HepG2 (cell line): ENCODE results near the gene CRYGA. TPM values are rescaled to one million over a fixed set of nuclear protein-coding genes. Genes with fewer than 3 reads are reported as not detected.

ENCODE experiments used
- ARNT2 ChIP-seq: sonication (generic); formaldehyde crosslinking; IDR thresholded peaks from 2 replicates; pipeline ENCODE4 v1.8.0; 2022; ENCODE audit warnings: mild to moderate bottlenecking, low read depth, missing genetic modification reagents, moderate library complexity
- ARNTL ChIP-seq: sonication (generic); formaldehyde crosslinking; IDR thresholded peaks from 2 replicates; pipeline ENCODE4 v1.4.0; 2020; ENCODE audit warnings: mild to moderate bottlenecking, missing genetic modification reagents
- FOSL1 ChIP-seq: sonication (generic); formaldehyde crosslinking; IDR thresholded peaks from 2 replicates; pipeline ENCODE4 v1.9.0; 2021; ENCODE audit warnings: missing genetic modification reagents, borderline replicate concordance
- MAFK ChIP-seq, 2 experiments: IDR thresholded peaks in 1 of 2; conservative IDR thresholded peaks in 1 of 2; 2 replicates each; pipeline ENCODE4 v1.6.1; 2011; ENCODE audit warnings: improper control_type of control experiment in 2 of 2, low read length in 2 of 2
- MIXL1 ChIP-seq: IDR thresholded peaks from 2 replicates; pipeline ENCODE4 v1.6.1; 2016
- PCBP2 ChIP-seq: fragments of 200-400 bp; formaldehyde crosslinking; optimal IDR thresholded peaks from 2 replicates; pipeline ENCODE3; 2018; ENCODE audit warnings: low read length, low read depth; ENCODE audit not compliant: poor library complexity, severe bottlenecking
- SETDB1 ChIP-seq: sonication (generic); formaldehyde crosslinking; IDR thresholded peaks from 2 replicates; pipeline ENCODE4 v1.5.1; 2020; ENCODE audit warnings: missing genetic modification reagents, mild to moderate bottlenecking, borderline replicate concordance
- TARDBP ChIP-seq: sonication (generic); formaldehyde crosslinking; IDR thresholded peaks from 2 replicates; pipeline ENCODE4 v1.8.0; 2022; ENCODE audit warnings: mild to moderate bottlenecking, missing genetic modification reagents
- ZFP36L1 ChIP-seq: sonication (generic); formaldehyde crosslinking; IDR thresholded peaks from 2 replicates; pipeline ENCODE4 v1.8.0; 2022; ENCODE audit warnings: mild to moderate bottlenecking, missing genetic modification reagents, moderate library complexity
- ZFYVE20 ChIP-seq: sonication (generic); formaldehyde crosslinking; IDR thresholded peaks from 2 replicates; pipeline ENCODE4 v1.8.0; 2023; ENCODE audit warnings: low read depth, mild to moderate bottlenecking, moderate library complexity, missing genetic modification reagents, borderline replicate concordance
- ZNF225 ChIP-seq: sonication (generic); formaldehyde crosslinking; IDR thresholded peaks from 2 replicates; pipeline ENCODE4 v1.4.0; 2020; ENCODE audit warnings: mild to moderate bottlenecking, missing genetic modification reagents
- ZNF501 ChIP-seq: sonication (generic); formaldehyde crosslinking; IDR thresholded peaks from 2 replicates; pipeline ENCODE4 v1.5.1; 2020; ENCODE audit warnings: mild to moderate bottlenecking, moderate library complexity, missing genetic modification reagents
- ZSCAN21 ChIP-seq: sonication (generic); formaldehyde crosslinking; IDR thresholded peaks from 2 replicates; pipeline ENCODE4 v1.8.0; 2022; ENCODE audit warnings: mild to moderate bottlenecking, missing genetic modification reagents, moderate library complexity, borderline replicate concordance
- polyA plus RNA-seq, 8 experiments: library from polyadenylated mRNA; depleted of rRNA in 3 of 8; stranded (reverse) in 7 of 8; unstranded in 1 of 8; fragments of >200 nt; fragmentation: Illumina TruSeq in 4 of 8; extraction: Trizol in 4 of 8; gene quantifications; 2 replicates each; pipeline versions ENCODE4 v1.2.1 to v1.2.3, GENCODE V29; 2011 to 2016; ENCODE audit warnings: low read depth in 4 of 8, missing spikeins in 1 of 8, mixed read lengths in 1 of 8; ENCODE audit not compliant: insufficient read depth in 1 of 8
- total RNA-seq, 5 experiments: library from RNA; depleted of rRNA; stranded (reverse); fragments of >200 nt; fragmentation: Illumina TruSeq; extraction: Trizol; gene quantifications; 2 replicates each; pipeline ENCODE4 v1.2.3, GENCODE V29; 2016; ENCODE audit warnings: low read depth in 1 of 5
- TF ChIP-seq, protein P1 (sequence below): sonication (generic); formaldehyde crosslinking; IDR thresholded peaks from 2 replicates; pipeline ENCODE4 v1.4.0; 2020; ENCODE audit warnings: missing genetic modification reagents
- TF ChIP-seq, protein P2 (sequence below): sonication (generic); formaldehyde crosslinking; IDR thresholded peaks from 2 replicates; pipeline ENCODE4 v1.8.1; 2023; ENCODE audit warnings: mild to moderate bottlenecking, missing genetic modification reagents, borderline replicate concordance
- TF ChIP-seq, protein P3 (sequence below): IDR thresholded peaks from 2 replicates; pipeline ENCODE4 v1.6.1; 2018; ENCODE audit warnings: missing genetic modification reagents, mild to moderate bottlenecking, missing compliant biosample characterization
- TF ChIP-seq, protein P4 (sequence below): sonication (generic); formaldehyde crosslinking; IDR thresholded peaks from 2 replicates; pipeline ENCODE4 v1.8.0; 2022; ENCODE audit warnings: mild to moderate bottlenecking, missing genetic modification reagents, moderate library complexity
- TF ChIP-seq, protein P5 (sequence below): sonication (generic); formaldehyde crosslinking; IDR thresholded peaks from 2 replicates; pipeline ENCODE4 v1.4.0; 2020; ENCODE audit warnings: missing genetic modification reagents, borderline replicate concordance
- TF ChIP-seq, protein P6 (sequence below): sonication (generic); formaldehyde crosslinking; IDR thresholded peaks from 2 replicates; pipeline ENCODE4 v1.9.0; 2021; ENCODE audit warnings: missing genetic modification reagents, mild to moderate bottlenecking, borderline replicate concordance

CRYGA gene
- total and polyA plus RNA-seq, 2 of the 13 experiments (the other 11 are each of a cell fraction or from before 2014, with no cell fraction given): not detected

DNA sequence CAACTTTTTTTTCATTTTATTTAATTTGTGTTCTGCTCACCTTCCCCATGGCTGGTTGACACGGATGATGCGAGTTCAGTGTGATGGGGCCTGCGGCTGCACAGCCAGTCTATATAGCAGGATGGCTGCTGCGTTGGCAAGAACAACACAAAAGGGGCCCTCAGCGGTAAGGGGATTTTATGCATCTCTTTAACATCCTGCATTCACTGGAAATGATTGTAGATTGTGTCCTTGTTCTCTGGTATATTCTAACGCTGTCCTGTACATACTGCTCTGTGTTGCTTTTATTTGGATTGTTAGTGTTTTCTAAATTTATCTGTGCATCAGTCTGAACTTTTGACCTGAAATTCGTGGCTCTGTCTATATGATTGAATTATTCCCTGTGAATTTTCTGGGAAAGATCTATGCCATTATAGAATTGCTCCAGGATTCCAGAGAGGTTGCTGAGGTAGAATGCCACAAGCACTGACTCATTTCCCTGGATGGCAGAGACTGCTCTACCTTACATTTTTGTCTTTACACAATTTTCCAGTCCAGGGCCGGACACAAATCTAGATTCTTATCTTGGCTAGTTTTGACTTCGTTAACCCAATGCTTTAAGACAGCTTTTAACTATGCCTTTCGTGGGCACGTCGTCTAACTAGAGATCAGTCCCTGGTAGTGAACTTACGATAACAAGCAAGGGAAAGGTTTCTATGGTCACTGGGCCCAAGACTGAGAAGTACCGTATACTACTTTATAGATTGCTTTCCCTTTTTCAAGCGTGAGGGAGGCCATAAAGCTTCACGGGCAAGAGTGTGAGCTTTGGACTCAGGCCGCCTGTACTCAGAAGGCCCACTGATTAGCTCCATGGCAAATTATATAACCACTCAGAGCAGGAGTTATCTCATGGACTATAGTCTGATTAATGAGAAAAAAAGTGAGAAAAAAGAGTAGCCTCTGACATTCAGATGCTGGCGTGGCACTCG is 33.4 kb downstream of the CRYGA start, which contains the start of gene CRYGC (continued):
- TF ChIP-seq, protein P1, sequence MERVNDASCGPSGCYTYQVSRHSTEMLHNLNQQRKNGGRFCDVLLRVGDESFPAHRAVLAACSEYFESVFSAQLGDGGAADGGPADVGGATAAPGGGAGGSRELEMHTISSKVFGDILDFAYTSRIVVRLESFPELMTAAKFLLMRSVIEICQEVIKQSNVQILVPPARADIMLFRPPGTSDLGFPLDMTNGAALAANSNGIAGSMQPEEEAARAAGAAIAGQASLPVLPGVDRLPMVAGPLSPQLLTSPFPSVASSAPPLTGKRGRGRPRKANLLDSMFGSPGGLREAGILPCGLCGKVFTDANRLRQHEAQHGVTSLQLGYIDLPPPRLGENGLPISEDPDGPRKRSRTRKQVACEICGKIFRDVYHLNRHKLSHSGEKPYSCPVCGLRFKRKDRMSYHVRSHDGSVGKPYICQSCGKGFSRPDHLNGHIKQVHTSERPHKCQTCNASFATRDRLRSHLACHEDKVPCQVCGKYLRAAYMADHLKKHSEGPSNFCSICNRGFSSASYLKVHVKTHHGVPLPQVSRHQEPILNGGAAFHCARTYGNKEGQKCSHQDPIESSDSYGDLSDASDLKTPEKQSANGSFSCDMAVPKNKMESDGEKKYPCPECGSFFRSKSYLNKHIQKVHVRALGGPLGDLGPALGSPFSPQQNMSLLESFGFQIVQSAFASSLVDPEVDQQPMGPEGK (CRISPR knock-in tag): no peak
- TF ChIP-seq, protein P2, sequence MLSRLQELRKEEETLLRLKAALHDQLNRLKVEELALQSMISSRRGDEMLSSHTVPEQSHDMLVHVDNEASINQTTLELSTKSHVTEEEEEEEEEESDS (CRISPR knock-in tag): no peak
- TF ChIP-seq ZSCAN21: no peak
- TF ChIP-seq, protein P3, sequence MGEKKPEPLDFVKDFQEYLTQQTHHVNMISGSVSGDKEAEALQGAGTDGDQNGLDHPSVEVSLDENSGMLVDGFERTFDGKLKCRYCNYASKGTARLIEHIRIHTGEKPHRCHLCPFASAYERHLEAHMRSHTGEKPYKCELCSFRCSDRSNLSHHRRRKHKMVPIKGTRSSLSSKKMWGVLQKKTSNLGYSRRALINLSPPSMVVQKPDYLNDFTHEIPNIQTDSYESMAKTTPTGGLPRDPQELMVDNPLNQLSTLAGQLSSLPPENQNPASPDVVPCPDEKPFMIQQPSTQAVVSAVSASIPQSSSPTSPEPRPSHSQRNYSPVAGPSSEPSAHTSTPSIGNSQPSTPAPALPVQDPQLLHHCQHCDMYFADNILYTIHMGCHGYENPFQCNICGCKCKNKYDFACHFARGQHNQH: peak; percentile 70; the same call in 1 of the 2 replicates
- TF ChIP-seq MIXL1 (CRISPR knock-in tag): peak; percentile 81; the same call in 1 of the 2 replicates
- peak; percentile 56; the same call in 1 of the 2 replicates for TF ChIP-seq ZNF501 (CRISPR knock-in tag)
- no peak for TF ChIP-seq MAFK (conservative IDR thresholded peaks at IDR 0.05 in 1 of 2, IDR thresholded peaks at IDR 0.05 in 1 of 2; ENCODE audit: low read length in 2 of 2)
- TF ChIP-seq, protein P4, sequence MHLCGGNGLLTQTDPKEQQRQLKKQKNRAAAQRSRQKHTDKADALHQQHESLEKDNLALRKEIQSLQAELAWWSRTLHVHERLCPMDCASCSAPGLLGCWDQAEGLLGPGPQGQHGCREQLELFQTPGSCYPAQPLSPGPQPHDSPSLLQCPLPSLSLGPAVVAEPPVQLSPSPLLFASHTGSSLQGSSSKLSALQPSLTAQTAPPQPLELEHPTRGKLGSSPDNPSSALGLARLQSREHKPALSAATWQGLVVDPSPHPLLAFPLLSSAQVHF (CRISPR knock-in tag): no peak
- TF ChIP-seq, protein P5, sequence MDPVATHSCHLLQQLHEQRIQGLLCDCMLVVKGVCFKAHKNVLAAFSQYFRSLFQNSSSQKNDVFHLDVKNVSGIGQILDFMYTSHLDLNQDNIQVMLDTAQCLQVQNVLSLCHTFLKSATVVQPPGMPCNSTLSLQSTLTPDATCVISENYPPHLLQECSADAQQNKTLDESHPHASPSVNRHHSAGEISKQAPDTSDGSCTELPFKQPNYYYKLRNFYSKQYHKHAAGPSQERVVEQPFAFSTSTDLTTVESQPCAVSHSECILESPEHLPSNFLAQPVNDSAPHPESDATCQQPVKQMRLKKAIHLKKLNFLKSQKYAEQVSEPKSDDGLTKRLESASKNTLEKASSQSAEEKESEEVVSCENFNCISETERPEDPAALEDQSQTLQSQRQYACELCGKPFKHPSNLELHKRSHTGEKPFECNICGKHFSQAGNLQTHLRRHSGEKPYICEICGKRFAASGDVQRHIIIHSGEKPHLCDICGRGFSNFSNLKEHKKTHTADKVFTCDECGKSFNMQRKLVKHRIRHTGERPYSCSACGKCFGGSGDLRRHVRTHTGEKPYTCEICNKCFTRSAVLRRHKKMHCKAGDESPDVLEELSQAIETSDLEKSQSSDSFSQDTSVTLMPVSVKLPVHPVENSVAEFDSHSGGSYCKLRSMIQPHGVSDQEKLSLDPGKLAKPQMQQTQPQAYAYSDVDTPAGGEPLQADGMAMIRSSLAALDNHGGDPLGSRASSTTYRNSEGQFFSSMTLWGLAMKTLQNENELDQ (CRISPR knock-in tag): no peak
- peak; percentile 52; the same call in 1 of the 2 replicates for TF ChIP-seq TARDBP
- no peak for TF ChIP-seq SETDB1 (CRISPR knock-in tag)
- TF ChIP-seq ZFYVE20 (CRISPR knock-in tag): no peak
- TF ChIP-seq PCBP2: no peak
- TF ChIP-seq ARNTL: no peak
- TF ChIP-seq ARNT2 (CRISPR knock-in tag): no peak
- TF ChIP-seq, protein P6, sequence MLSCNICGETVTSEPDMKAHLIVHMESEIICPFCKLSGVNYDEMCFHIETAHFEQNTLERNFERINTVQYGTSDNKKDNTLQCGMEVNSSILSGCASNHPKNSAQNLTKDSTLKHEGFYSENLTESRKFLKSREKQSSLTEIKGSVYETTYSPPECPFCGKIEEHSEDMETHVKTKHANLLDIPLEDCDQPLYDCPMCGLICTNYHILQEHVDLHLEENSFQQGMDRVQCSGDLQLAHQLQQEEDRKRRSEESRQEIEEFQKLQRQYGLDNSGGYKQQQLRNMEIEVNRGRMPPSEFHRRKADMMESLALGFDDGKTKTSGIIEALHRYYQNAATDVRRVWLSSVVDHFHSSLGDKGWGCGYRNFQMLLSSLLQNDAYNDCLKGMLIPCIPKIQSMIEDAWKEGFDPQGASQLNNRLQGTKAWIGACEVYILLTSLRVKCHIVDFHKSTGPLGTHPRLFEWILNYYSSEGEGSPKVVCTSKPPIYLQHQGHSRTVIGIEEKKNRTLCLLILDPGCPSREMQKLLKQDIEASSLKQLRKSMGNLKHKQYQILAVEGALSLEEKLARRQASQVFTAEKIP (CRISPR knock-in tag): no peak
- TF ChIP-seq FOSL1 (CRISPR knock-in tag): peak; percentile 46; the same call in 1 of the 2 replicates
- TF ChIP-seq ZNF225 (CRISPR knock-in tag): no peak
- no peak for TF ChIP-seq ZFP36L1 (CRISPR knock-in tag)
